ENCODE results near the gene PBX1. TPM values are rescaled to one million over a fixed set of nuclear protein-coding genes. Genes with fewer than 3 reads are reported as not detected.
A peak's percentile ranks its signal among the peaks of the same experiment; 100 is the strongest.

Gene PBX1
- total RNA-seq, 1 experiment from 2014 or later, result 0.06 TPM

- DNase-seq (ENCODE audit: low read depth), result no peak
Measured at GRCh38 chr1:164693564-164694359, 134.8 kb downstream of the PBX1 start.

GRCh38 chr1:164694505-164694904 lies 135.5 kb downstream of the PBX1 start:
- no peak for DNase-seq (ENCODE audit: low read depth)

- DNase-seq (ENCODE audit: low read depth), result peak; percentile 17
Measured at GRCh38 chr1:164695956-164696665, 137.1 kb downstream of the PBX1 start.

- no peak for DNase-seq (ENCODE audit: low read depth)
Measured at GRCh38 chr1:164699815-164700491, 141.0 kb downstream of the PBX1 start.

GRCh38 chr1:164700683-164701082 lies 141.7 kb downstream of the PBX1 start:
- no peak for DNase-seq (ENCODE audit: low read depth)

- DNase-seq (ENCODE audit: low read depth), result no peak
Measured at GRCh38 chr1:164701189-164701761, 142.3 kb downstream of the PBX1 start.

GRCh38 chr1:164702216-164702615 lies 143.2 kb downstream of the PBX1 start:
- DNase-seq (ENCODE audit: low read depth), result no peak

GRCh38 chr1:164702664-164703063 lies 143.7 kb downstream of the PBX1 start:
- DNase-seq (ENCODE audit: low read depth), result no peak

- no peak for DNase-seq (ENCODE audit: low read depth)
Measured at GRCh38 chr1:164703463-164703862, 144.5 kb downstream of the PBX1 start.

GRCh38 chr1:164703960-164704411 lies 145.0 kb downstream of the PBX1 start:
- no peak for DNase-seq (ENCODE audit: low read depth)

GRCh38 chr1:164704954-164705353 lies 146.0 kb downstream of the PBX1 start:
- no peak for DNase-seq (ENCODE audit: low read depth)

GRCh38 chr1:164706606-164706987 lies 147.6 kb downstream of the PBX1 start:
- no peak for DNase-seq (ENCODE audit: low read depth)

GRCh38 chr1:164707868-164708331 lies 148.9 kb downstream of the PBX1 start:
- peak; percentile 16 for DNase-seq (ENCODE audit: low read depth)

- no peak for DNase-seq (ENCODE audit: low read depth)
Measured at GRCh38 chr1:164708596-164708995, 149.6 kb downstream of the PBX1 start.

GRCh38 chr1:164709126-164709525 lies 150.1 kb downstream of the PBX1 start:
- no peak for DNase-seq (ENCODE audit: low read depth)

GRCh38 chr1:164709541-164710278 lies 150.7 kb downstream of the PBX1 start:
- no peak for DNase-seq (ENCODE audit: low read depth)

GRCh38 chr1:164712131-164713036 lies 153.4 kb downstream of the PBX1 start:
- no peak for DNase-seq (ENCODE audit: low read depth)

GRCh38 chr1:164713456-164714207 lies 154.6 kb downstream of the PBX1 start:
- no peak for DNase-seq (ENCODE audit: low read depth)

All from HT1080 (cell line).